IMR-90 (cell line): ENCODE measurements around the gene TACC2. TPM values are rescaled to one million over a fixed set of nuclear protein-coding genes. Genes with fewer than 3 reads are reported as not detected.

ENCODE experiments used
- ATAC-seq: fragments of 200-7000 bp; cut with Tn5 transposase; 2 replicates; pipeline ENCODE4 v1.9.1; 2020; ENCODE audit warnings: low read depth, mild to moderate bottlenecking, moderate library complexity
- BruUV-seq: library from RNA; stranded (reverse); fragments of 400-500 nt; replicated peaks from 2 replicates; lab custom pipeline; 2021; lab: Mats Ljungman, UMichigan
- CTCF ChIA-PET: fragments of 300-600 bp; formaldehyde crosslinking; extraction: SDS; loops from one replicate; lab custom pipeline; 2021; ENCODE audit warnings: antibody characterized with exemption; lab: Yijun Ruan, JAX
- POLR2A ChIA-PET: fragments of 300-600 bp; sonication (Branson Sonifier 250); formaldehyde crosslinking; loops from one replicate; lab custom pipeline; 2022; ENCODE audit warnings: antibody characterized with exemption; ENCODE audit not compliant: unreplicated experiment; lab: Charles Lee
- DNase-seq: peaks from one replicate; pipeline ENCODE4 v3.0.0; 2013
- H2AFZ ChIP-seq: replicated peaks from 2 replicates; pipeline ENCODE3; 2013; ENCODE audit warnings: low read length, mild to moderate bottlenecking; ENCODE audit not compliant: poor library complexity
- H2AK5ac ChIP-seq: 2 replicates; pipeline ENCODE4 v1.6.1; 2013; ENCODE audit warnings: low read depth, low read length, inconsistent platforms
- H2AK9ac ChIP-seq: replicated peaks from 2 replicates; pipeline ENCODE3; 2013; ENCODE audit warnings: mild to moderate bottlenecking, low read depth, low read length, moderate library complexity; ENCODE audit not compliant: poor library complexity
- H2BK120ac ChIP-seq: 2 replicates; pipeline ENCODE4 v1.6.1; 2013; ENCODE audit warnings: low read depth, low read length, inconsistent platforms
- H2BK15ac ChIP-seq: 3 replicates; pipeline ENCODE4 v1.6.1; 2013; ENCODE audit warnings: low read depth, low read length, inconsistent platforms
- H2BK20ac ChIP-seq: 2 replicates; pipeline ENCODE4 v1.6.1; 2013; ENCODE audit warnings: low read depth, mild to moderate bottlenecking, inconsistent platforms, low read length, moderate library complexity
- H2BK5ac ChIP-seq: 2 replicates; pipeline ENCODE4 v1.6.1; 2013; ENCODE audit warnings: mild to moderate bottlenecking, low read depth, low read length, inconsistent platforms; ENCODE audit not compliant: poor library complexity, severe bottlenecking
- H3K14ac ChIP-seq: replicated peaks from 2 replicates; pipeline ENCODE4 v1.6.1; 2013; ENCODE audit warnings: low read depth, low read length, inconsistent platforms
- H3K18ac ChIP-seq: 2 replicates; pipeline ENCODE4 v1.6.1; 2013; ENCODE audit warnings: low read depth, low read length, control low read depth
- H3K23ac ChIP-seq: 2 replicates; pipeline ENCODE4 v1.6.1; 2013; ENCODE audit warnings: low read depth, low read length, inconsistent platforms
- H3K27ac ChIP-seq: 2 replicates; pipeline ENCODE4 v1.5.1; 2013; ENCODE audit warnings: mild to moderate bottlenecking, control low read depth, low read length; ENCODE audit not compliant: insufficient read depth
- H3K27me3 ChIP-seq: 2 replicates; pipeline ENCODE4 v1.6.1; 2013; ENCODE audit warnings: low read length; ENCODE audit not compliant: control insufficient read depth, insufficient read depth
- H3K36me3 ChIP-seq: 2 replicates; pipeline ENCODE4 v1.6.1; 2013; ENCODE audit warnings: low read length, mixed read lengths; ENCODE audit not compliant: control insufficient read depth, insufficient read depth
- H3K4ac ChIP-seq: 2 replicates; pipeline ENCODE4 v1.6.1; 2013; ENCODE audit warnings: low read depth, low read length, inconsistent platforms
- H3K4me1 ChIP-seq: 2 replicates; pipeline ENCODE4 v1.6.1; 2013; ENCODE audit warnings: low read length, mixed read lengths; ENCODE audit not compliant: control insufficient read depth, insufficient read depth
- H3K4me2 ChIP-seq: 2 replicates; pipeline ENCODE4 v1.6.1; 2013; ENCODE audit warnings: low read depth, mild to moderate bottlenecking, control low read depth, low read length, moderate library complexity
- H3K4me3 ChIP-seq: 2 replicates; pipeline ENCODE4 v1.5.1; 2013; ENCODE audit warnings: low read depth, mild to moderate bottlenecking, control low read depth, low read length, moderate library complexity; ENCODE audit not compliant: insufficient read depth
- H3K56ac ChIP-seq: 2 replicates; pipeline ENCODE4 v1.6.1; 2013; ENCODE audit warnings: low read length, inconsistent platforms; ENCODE audit not compliant: insufficient read depth; ENCODE audit errors: extremely low read depth
- H3K79me1 ChIP-seq, 2 experiments: 2 replicates each; pipeline ENCODE4 v1.6.1; 2013; ENCODE audit warnings: low read length in 2 of 2, inconsistent platforms in 1 of 2, low read depth in 1 of 2
- H3K9ac ChIP-seq: 2 replicates; pipeline ENCODE4 v1.6.1; 2013; ENCODE audit warnings: low read depth, low read length, control low read depth
- H3K9me1 ChIP-seq: 2 replicates; pipeline ENCODE4 v1.6.1; 2013; ENCODE audit warnings: low read length, inconsistent platforms; ENCODE audit not compliant: insufficient read depth
- H3K9me3 ChIP-seq: 2 replicates; pipeline ENCODE4 v1.6.1; 2013; ENCODE audit warnings: low read length; ENCODE audit not compliant: control insufficient read depth, insufficient read depth
- H4K20me1 ChIP-seq: 2 replicates; pipeline ENCODE4 v1.6.1; 2013; ENCODE audit warnings: low read length, inconsistent platforms; ENCODE audit not compliant: insufficient read depth
- H4K5ac ChIP-seq: 2 replicates; pipeline ENCODE4 v1.6.1; 2013; ENCODE audit warnings: mild to moderate bottlenecking, low read depth, low read length, control low read depth
- H4K8ac ChIP-seq, 2 experiments: 2 replicates each; pipeline ENCODE4 v1.6.1; 2013; ENCODE audit warnings: low read depth in 2 of 2, low read length in 2 of 2, control low read depth in 1 of 2, inconsistent platforms in 1 of 2
- H4K91ac ChIP-seq: 2 replicates; pipeline ENCODE4 v1.6.1; 2013; ENCODE audit warnings: low read depth, low read length, inconsistent platforms; ENCODE audit not compliant: insufficient read depth
- BHLHE40 ChIP-seq: fragments of 150-350 bp; IDR thresholded peaks from 2 replicates; pipeline ENCODE4 v1.6.1; 2016; ENCODE audit warnings: mild to moderate bottlenecking, low read depth, low read length
- CEBPB ChIP-seq: IDR thresholded peaks from 2 replicates; pipeline ENCODE4 v1.6.1; 2012; ENCODE audit warnings: low read depth, low read length, improper control_type of control experiment
- CHD1 ChIP-seq: IDR thresholded peaks from 2 replicates; pipeline ENCODE4 v1.6.1; 2012; ENCODE audit warnings: low read depth, low read length, improper control_type of control experiment
- CTCF ChIP-seq: conservative IDR thresholded peaks from 2 replicates; pipeline ENCODE4 v1.5.1; 2012; ENCODE audit warnings: mild to moderate bottlenecking, low read depth, low read length, improper control_type of control experiment
- FOS ChIP-seq: fragments of 150-350 bp; IDR thresholded peaks from 2 replicates; pipeline ENCODE4 v1.6.1; 2016; ENCODE audit warnings: low read depth, low read length
- MAZ ChIP-seq: IDR thresholded peaks from 2 replicates; pipeline ENCODE4 v1.6.1; 2012; ENCODE audit warnings: low read depth, mild to moderate bottlenecking, low read length, improper control_type of control experiment, moderate library complexity, borderline replicate concordance
- POLR2A ChIP-seq: IDR thresholded peaks from 2 replicates; pipeline ENCODE4 v1.6.1; 2012; ENCODE audit warnings: mild to moderate bottlenecking, low read depth, low read length
- RAD21 ChIP-seq: IDR thresholded peaks from 2 replicates; pipeline ENCODE4 v1.6.1; 2012; ENCODE audit warnings: low read length, improper control_type of control experiment
- SMC3 ChIP-seq: fragments of 150-350 bp; IDR thresholded peaks from 2 replicates; pipeline ENCODE4 v1.6.1; 2016; ENCODE audit warnings: low read depth, mild to moderate bottlenecking, antibody characterized with exemption, low read length, moderate library complexity
- USF2 ChIP-seq: fragments of 150-350 bp; IDR thresholded peaks from 2 replicates; pipeline ENCODE4 v1.6.1; 2017; ENCODE audit warnings: mild to moderate bottlenecking, antibody characterized with exemption, low read length, low read depth
- WGBS, 2 experiments: methylation state at CpG; one replicate each; pipeline versions ENCODE4 v1.1.5 to v1.1.7; 2013; ENCODE audit warnings: missing lambda C conversion rate in 2 of 2; ENCODE audit not compliant: insufficient read length in 1 of 2; ENCODE audit errors: extremely low coverage in 2 of 2; 5-methylcytosine and 5-hydroxymethylcytosine counted together
- dilution Hi-C: fragments of 300-500 bp; cut with HindIII; formaldehyde crosslinking; loops from one replicate; pipeline ENCODE4 v1.14.3; 2018; ENCODE audit warnings: low sequenced_read_pairs; ENCODE audit not compliant: unreplicated experiment
- in situ Hi-C: fragments of 300-500 bp; cut with MboI; formaldehyde crosslinking; loops from 3 replicates; pipeline ENCODE4 v1.14.3; 2019; ENCODE audit warnings: low sequenced_read_pairs, inconsistent platforms, mixed read lengths
- intact Hi-C: fragments of 100-400 bp; cut with micrococcal nuclease; formaldehyde crosslinking; loops from 2 replicates; pipeline ENCODE4 v1.10.0; 2022
- polyA plus RNA-seq, 3 experiments: library from polyadenylated mRNA; depleted of rRNA; stranded (reverse); fragments of >200 nt; gene quantifications; 2 replicates each; pipeline ENCODE4 v1.2.3, GENCODE V29; 2012; ENCODE audit warnings: low replicate concordance in 1 of 3
- total RNA-seq: library from RNA; depleted of rRNA; stranded (reverse); fragments of >200 nt; gene quantifications from 2 replicates; pipeline ENCODE4 v1.2.3, GENCODE V29; 2012

Gene TACC2
- total and polyA plus RNA-seq, 2 of the 4 experiments (the other 2 are of a cell fraction) = 2.9 to 15.4 TPM

GRCh38 chr10:122298598-122299301 is 309.8 kb downstream of the TACC2 start:
- CTCF ChIA-PET = interaction anchor here (0.6 to 2.5 kb wide), 16 partner anchors 9 to 755 kb away, joined by 3 to 18 read pairs (median 4); partner anchors contain the start of gene DMBT1
- H3K4me3 ChIP-seq = no peak overlapping the region

More at GRCh38 chr10:122298598-122299301, 309.8 kb downstream of the TACC2 start:
- Histone ChIP-seq H3K14ac (no peak overlapping the region), H3K9me1 (0 out of 2 replicates have a peak, but pooled peaks cover 2% of the 10 kb centered on the region), H3K4ac (no peak overlapping the region), H3K9ac (no peak overlapping the region), H2AFZ (peak overlapping the region; percentile 90), H2AK5ac (no peak overlapping the region), H2BK5ac (no peak overlapping the region), H4K20me1 (no peaks in the 10 kb centered on the region), H2AK9ac (no peak overlapping the region), H3K9me3 (no peaks in the 10 kb centered on the region), H4K5ac (no peak overlapping the region), H3K4me2 (peak overlapping the region; percentile 55; the same call in 1 of the 2 replicates), H2BK15ac (no peak overlapping the region), H4K91ac (no peak overlapping the region), H4K8ac (no peak overlapping the region), H3K36me3 (no peaks in the 10 kb centered on the region), H3K27me3 (peaks cover 15% of the 10 kb centered on the region; the same call in 1 of the 2 replicates), H3K23ac (no peak overlapping the region), H3K79me1 (no peaks in the 10 kb centered on the region), H2BK20ac (no peak overlapping the region), H2BK120ac (no peak overlapping the region), H3K27ac (no peak overlapping the region), H3K4me1 (peaks cover 5% of the 10 kb centered on the region), H3K56ac (no peak overlapping the region), H3K18ac (no peak overlapping the region)
- POLR2A ChIA-PET = no interaction called here
- ATAC-seq (peak; percentile 99), DNase-seq (peak; percentile 72)
- no TSS peak for BruUV-seq
- TF ChIP-seq FOS (no peak), CTCF (peak; percentile 95), SMC3 (peak; percentile 97), POLR2A (0 out of 2 replicates have a peak, but pooled peaks have one; percentile 34), BHLHE40 (no peak), USF2 (peak; percentile 22; the same call in 1 of the 2 replicates), RAD21 (peak; percentile 98), MAZ (no peak), CEBPB (no peak), CHD1 (no peak)
- in situ Hi-C loops = loop anchor here (5.0 kb wide), 2 partner anchors 134 to 269 kb away; no protein-coding TSS in a partner anchor
- dilution Hi-C loops = no loop called here
- intact Hi-C loops = loop anchor here (1.0 kb wide), 2 partner anchors 137 to 267 kb away; no protein-coding TSS in a partner anchor
- WGBS, 2 experiments = no CpG with 5 or more reads among the region's 15 CpGs
